ENCODE measurements around the gene TUBGCP6.

TUBGCP6 gene

GRCh38 chr22:50183141-50183971 is 61.5 kb downstream of the TUBGCP6 start:
- no peak for DNase-seq (ENCODE audit: low spot score)

- no peak for DNase-seq (ENCODE audit: low spot score)
Measured at GRCh38 chr22:50182176-50183081, 62.4 kb downstream of the TUBGCP6 start.

GRCh38 chr22:50180727-50181521 is 63.9 kb downstream of the TUBGCP6 start:
- DNase-seq (ENCODE audit: low spot score) = no peak

GRCh38 chr22:50179937-50180726 is 64.7 kb downstream of the TUBGCP6 start:
- no peak for DNase-seq (ENCODE audit: low spot score)

GRCh38 chr22:50178871-50179869 is 65.7 kb downstream of the TUBGCP6 start:
- no peak for DNase-seq (ENCODE audit: low spot score)

- DNase-seq (ENCODE audit: low spot score) = no peak
Measured at GRCh38 chr22:50178471-50178864, 66.4 kb downstream of the TUBGCP6 start.

GRCh38 chr22:50177537-50178470 is 67.0 kb downstream of the TUBGCP6 start:
- DNase-seq (ENCODE audit: low spot score) = no peak

- no peak for DNase-seq (ENCODE audit: low spot score)
Measured at GRCh38 chr22:50176850-50177536, 67.8 kb downstream of the TUBGCP6 start.

- DNase-seq (ENCODE audit: low spot score) = no peak
Measured at GRCh38 chr22:50175921-50176849, 68.6 kb downstream of the TUBGCP6 start.

GRCh38 chr22:50175191-50175461 is 69.7 kb downstream of the TUBGCP6 start:
- no peak for DNase-seq (ENCODE audit: low spot score)

GRCh38 chr22:50174382-50175190 is 70.2 kb downstream of the TUBGCP6 start:
- no peak for DNase-seq (ENCODE audit: low spot score)

- DNase-seq (ENCODE audit: low spot score) = no peak
Measured at GRCh38 chr22:50173983-50174355, 70.9 kb downstream of the TUBGCP6 start.

GRCh38 chr22:50173311-50173982 is 71.4 kb downstream of the TUBGCP6 start:
- DNase-seq (ENCODE audit: low spot score) = no peak

GRCh38 chr22:50171965-50172421 is 72.8 kb downstream of the TUBGCP6 start:
- DNase-seq (ENCODE audit: low spot score) = no peak

- DNase-seq (ENCODE audit: low spot score) = no peak
Measured at GRCh38 chr22:50171319-50171964, 73.4 kb downstream of the TUBGCP6 start.
